Urinary bladder (tissue), 4 donors: ENCODE measurements around the gene RRP15. TPM values are rescaled to one million over a fixed set of nuclear protein-coding genes. Genes with fewer than 3 reads are reported as not detected.
"Not testable (repeated sequence)": the region's sequence is repeated elsewhere in the genome, so short reads cannot be mapped to it uniquely, and the experiment has no call there.

Experiments
- DNase-seq: peaks from one replicate; pipeline ENCODE4 v3.0.0-alpha.2; 2015; ENCODE audit errors: extremely low spot score
- H3K27ac ChIP-seq: one replicate; pipeline ENCODE4 v1.5.1; 2013; ENCODE audit warnings: low read depth, mild to moderate bottlenecking, moderate library complexity
- H3K36me3 ChIP-seq: one replicate; pipeline ENCODE4 v1.6.1; 2013; ENCODE audit warnings: mild to moderate bottlenecking, moderate library complexity; ENCODE audit not compliant: insufficient read depth
- H3K4me1 ChIP-seq: one replicate; pipeline ENCODE4 v1.6.1; 2013; ENCODE audit warnings: mild to moderate bottlenecking, moderate library complexity; ENCODE audit not compliant: insufficient read depth
- H3K4me3 ChIP-seq: one replicate; pipeline ENCODE4 v1.5.1; 2013; ENCODE audit warnings: low read depth, low read length
- WGBS: extraction: QIAGEN DNeasy Blood & Tissue Kit; methylation state at CpG from one replicate; pipeline ENCODE4 v1.1.7; 2013; 5-methylcytosine and 5-hydroxymethylcytosine counted together
- polyA plus RNA-seq: library from polyadenylated mRNA; stranded (reverse); fragments of 200-250 nt; gene quantifications from one replicate; pipeline ENCODE4 v1.2.3, GENCODE V29; 2013
- total RNA-seq: library from RNA; depleted of rRNA; stranded (reverse); fragments of >200 nt; gene quantifications from one replicate; pipeline ENCODE4 v1.2.3, GENCODE V29; 2014
- donor health status: healthy with polysubstance abuse.
- donor health status: healthy.

Gene RRP15
- total and polyA plus RNA-seq, 2 donors: 3.8 to 17.9 TPM

DNA sequence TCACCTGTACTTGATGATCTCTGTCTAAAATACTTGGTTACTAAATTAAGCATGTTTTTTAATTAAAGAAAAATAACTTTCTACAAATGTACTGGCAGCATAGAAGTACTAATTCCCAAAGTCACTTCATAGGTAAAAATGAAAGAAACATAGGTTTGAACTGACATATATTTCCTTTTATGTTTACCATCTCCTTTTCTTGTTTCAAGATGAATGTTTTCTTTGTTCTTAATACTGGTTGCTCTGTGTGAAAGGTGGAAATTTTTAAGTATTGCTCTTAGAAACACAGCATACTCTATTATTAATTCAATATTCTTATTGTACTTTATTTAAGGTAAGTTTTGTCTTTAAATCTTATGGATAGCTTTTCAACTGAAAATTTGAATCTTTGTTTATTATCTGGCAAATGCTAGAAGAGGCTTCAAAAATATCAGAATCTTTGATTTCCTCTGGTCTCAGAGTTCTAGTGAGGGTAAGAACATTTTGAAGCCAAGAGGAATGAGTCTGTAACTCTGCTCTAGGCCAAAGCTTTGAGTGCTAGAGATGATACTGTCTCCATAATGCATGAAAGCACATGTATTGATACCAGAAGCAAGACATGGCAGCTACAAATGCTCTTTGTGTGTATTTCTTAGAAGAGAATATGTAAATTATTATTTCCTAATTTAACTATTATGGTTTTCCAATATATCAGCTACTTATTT is 18.2 kb downstream of the RRP15 start:
- no peak for DNase-seq
- Histone ChIP-seq H3K36me3 (peaks cover 1% of the 10 kb centered on the region), H3K4me3 (no peak overlapping the region), H3K27ac (no peak overlapping the region), H3K4me1 (no peaks in the 10 kb centered on the region)

DNA sequence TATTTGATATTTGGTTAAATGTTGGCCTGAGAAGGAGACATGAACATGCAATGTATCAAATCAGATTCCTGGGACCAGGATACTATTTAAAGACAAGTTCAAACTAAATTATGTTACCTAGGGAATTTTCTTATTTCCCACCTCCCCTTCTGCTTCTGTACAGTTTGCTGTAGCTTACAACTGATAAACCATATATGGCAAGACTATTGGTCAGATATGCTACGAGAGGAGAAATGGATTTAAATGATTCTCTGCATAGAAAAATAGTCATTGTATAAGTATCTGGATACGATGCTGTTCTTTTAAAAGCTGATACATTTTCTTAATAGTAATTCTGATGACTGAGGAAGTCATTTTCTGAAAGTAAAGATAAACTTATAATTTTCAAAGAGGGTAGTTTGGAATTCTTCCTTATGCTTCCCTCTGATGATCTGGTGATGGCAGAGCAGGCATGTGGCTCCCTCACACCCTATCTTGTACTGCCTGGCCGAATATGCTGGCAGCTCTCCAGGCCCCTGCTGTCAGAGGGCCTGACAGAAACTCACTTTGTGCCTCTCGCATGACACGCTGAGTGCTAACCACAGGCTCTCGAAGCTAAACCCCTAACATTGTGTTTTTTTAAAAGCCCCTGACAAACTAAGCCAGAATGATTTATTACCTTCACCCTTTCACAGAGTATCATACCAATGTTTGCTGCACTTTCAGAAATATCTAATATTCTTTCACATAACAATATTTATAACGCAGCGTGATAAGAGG is 19.4 kb downstream of the RRP15 start:
- Histone ChIP-seq H3K4me1 (no peaks in the 10 kb centered on the region), H3K27ac (no peak overlapping the region), H3K36me3 (peaks cover 1% of the 10 kb centered on the region), H3K4me3 (no peak overlapping the region)
- 49% methylated on average over 8 of the region's 8 CpGs for WGBS
- no peak for DNase-seq

DNA sequence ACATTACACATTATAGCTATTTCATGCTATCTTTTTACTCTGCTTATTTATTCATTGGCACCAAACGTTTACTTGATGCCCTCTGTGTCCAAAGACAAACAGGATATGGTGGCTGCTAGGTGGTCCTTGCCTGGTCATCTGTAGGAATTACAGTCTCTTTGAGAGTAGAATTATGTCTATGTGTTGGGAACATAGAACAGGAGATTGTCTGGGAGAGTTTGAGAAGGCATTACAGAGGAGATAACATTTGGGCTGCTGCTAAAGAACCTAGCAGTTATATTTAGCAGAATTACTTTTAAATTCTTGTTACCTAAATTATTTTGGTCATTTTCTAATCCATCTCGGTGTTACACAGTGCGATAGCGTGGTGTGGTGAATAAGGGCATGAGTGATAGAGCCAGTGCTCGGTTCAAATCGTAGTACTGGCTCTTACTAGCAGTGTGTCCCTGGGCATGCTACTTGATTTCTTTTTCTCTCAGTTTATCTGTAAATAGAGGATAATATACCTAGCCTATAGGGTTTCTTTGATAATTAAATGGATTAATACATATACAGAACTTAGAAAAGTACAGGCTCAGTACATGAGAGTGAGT is 20.5 kb downstream of the RRP15 start:
- no peak overlapping the region for H3K27ac ChIP-seq
- H3K4me1 ChIP-seq: no peaks in the 10 kb centered on the region
- no peak overlapping the region for H3K4me3 ChIP-seq
- H3K36me3 ChIP-seq: peaks cover 1% of the 10 kb centered on the region
- DNase-seq: no peak
- 56% methylated on average over 6 of the region's 6 CpGs for WGBS

DNA sequence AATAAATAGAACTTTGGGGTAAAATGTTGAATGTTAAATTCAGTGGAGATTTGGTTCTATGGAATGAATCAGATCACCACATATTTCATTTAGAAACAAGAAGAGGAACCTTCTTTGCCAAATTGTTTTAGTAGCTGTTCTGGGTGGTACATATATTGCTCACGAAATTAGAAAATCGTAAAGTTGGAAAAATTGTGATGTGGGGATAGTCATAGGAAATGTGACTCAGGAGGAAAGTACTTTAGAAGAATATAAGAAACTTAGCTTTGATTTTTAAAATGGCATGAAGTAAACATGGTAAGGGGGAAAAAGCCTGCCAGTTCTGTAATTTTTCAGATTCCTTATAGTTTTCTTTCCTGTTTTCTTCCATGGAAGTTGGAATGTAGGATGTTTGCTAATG is 27.4 kb downstream of the RRP15 start:
- 94% methylated on average over 2 of the region's 2 CpGs for WGBS
- no peak for DNase-seq
- H3K27ac ChIP-seq: no peak overlapping the region

DNA sequence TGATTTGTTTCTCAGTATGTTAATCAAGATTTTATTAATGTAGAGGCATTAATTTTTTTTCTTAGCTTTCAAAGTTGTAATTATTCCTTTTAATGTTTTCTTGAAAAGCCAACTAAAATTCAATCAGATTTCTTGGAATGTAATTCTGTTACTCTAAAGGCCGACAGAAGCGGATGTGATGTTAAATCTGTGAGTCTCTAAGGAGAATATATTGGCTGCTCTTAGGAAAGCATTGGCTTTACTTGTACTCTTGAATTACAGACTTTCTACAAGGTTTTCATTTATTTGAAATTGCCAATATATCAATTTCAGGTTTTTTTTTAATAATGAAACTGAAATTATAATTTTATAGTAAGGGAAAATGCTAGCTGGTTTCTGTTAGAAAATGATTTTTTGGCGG is 29.2 kb downstream of the RRP15 start:
- WGBS: 97% methylated on average over 3 of the region's 3 CpGs
- no peak for DNase-seq
- no peak overlapping the region for H3K27ac ChIP-seq
- H3K4me3 ChIP-seq: no peak overlapping the region
- H3K36me3 ChIP-seq: no peaks in the 10 kb centered on the region
- no peaks in the 10 kb centered on the region for H3K4me1 ChIP-seq

More for the DNA sequence above, 27.4 kb downstream of the RRP15 start:
- Histone ChIP-seq H3K36me3 (no peaks in the 10 kb centered on the region), H3K4me1 (no peaks in the 10 kb centered on the region), H3K4me3 (no peak overlapping the region)

DNA sequence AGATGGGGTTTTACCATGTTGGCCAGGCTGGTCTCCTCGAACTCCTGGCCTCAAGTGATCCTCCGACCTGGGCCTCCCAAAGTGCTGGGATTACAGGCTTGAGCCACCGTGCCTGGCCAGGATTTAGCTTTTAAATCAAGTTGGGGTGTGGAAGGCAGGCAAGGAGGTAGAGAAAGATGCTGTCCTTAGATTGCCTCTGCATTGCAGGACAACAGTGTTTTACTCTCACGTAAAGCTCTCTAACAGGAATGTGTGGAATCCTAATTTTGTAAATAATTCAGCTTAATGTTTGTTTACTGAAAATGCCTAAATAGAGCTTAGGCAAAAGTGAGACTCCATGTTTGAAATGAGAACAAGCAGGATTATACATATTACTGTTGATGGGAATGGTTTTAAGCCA is 30.5 kb downstream of the RRP15 start:
- Histone ChIP-seq H3K27ac (no peak overlapping the region), H3K36me3 (no peaks in the 10 kb centered on the region), H3K4me3 (no peak overlapping the region), H3K4me1 (no peaks in the 10 kb centered on the region)
- no peak for DNase-seq
- 76% methylated on average over 4 of the region's 4 CpGs for WGBS

DNA sequence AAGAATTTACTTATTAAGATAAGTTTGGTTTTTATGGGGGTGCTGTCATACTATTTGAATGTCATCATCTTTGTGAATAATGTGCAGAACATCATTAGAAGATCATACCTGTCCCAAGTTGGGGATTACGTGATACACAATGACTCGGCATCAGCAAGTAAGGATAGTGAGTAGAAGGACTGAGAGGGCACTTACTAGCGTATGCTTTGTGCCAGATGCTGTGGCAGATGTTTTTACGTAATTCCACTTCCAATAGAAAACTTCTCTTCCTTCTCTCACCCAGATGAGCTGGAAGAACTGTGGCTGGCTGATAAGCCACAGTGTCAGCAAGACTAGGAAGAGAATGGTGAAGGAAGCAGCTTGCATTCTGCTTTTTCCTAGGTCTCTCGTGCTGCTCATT is 32.0 kb downstream of the RRP15 start:
- H3K27ac ChIP-seq: no peak overlapping the region
- 70% methylated on average over 5 of the region's 5 CpGs for WGBS
- no peaks in the 10 kb centered on the region for H3K4me1 ChIP-seq
- no peaks in the 10 kb centered on the region for H3K36me3 ChIP-seq
- DNase-seq: no peak
- no peak overlapping the region for H3K4me3 ChIP-seq

DNA sequence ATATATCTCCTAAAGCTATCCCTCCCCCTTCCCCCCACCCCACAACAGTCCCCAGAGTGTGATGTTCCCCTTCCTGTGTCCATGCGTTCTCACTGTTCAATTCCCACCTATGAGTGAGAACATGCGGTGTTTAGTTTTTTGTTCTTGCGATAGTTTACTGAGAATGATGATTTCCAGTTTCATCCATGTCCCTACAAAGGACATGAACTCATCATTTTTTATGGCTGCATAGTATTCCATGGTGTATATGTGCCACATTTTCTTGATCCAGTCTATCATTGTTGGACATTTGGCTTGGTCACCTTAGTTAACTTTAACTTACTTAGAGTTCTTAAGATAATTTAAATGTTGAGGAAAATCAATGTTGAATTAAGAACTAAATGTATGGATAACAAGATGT is 35.1 kb downstream of the RRP15 start:
- DNase-seq, H3K27ac ChIP-seq, H3K4me3 ChIP-seq, H3K36me3 ChIP-seq, H3K4me1 ChIP-seq: not testable (repeated sequence)
- 94% methylated on average over 3 of the region's 3 CpGs for WGBS

DNA sequence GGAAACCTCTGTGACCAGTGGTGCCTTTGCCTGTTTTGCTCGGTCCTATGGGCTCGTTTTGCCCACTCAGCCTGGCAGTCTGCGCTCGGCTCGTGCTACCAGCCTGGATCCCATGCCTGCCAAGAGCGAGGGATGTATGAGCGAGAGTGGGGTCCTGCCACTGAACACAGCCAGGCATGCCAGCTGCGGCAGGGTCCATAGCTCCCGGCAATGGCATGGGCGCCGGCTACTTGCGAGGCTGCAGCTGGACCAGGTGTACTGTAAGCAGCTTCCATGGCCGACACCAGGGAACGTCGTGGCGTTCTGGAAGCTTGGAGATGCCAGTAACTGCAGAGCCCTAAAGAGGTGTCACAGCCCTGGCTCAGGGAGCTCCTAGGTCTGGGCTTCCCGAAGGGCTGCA is 37.7 kb downstream of the RRP15 start:
- Histone ChIP-seq H3K36me3 (no peaks in the 10 kb centered on the region), H3K4me1 (no peaks in the 10 kb centered on the region), H3K27ac (no peak overlapping the region), H3K4me3 (no peak overlapping the region)
- no peak for DNase-seq
- WGBS: 97% methylated on average over 17 of the region's 17 CpGs

DNA sequence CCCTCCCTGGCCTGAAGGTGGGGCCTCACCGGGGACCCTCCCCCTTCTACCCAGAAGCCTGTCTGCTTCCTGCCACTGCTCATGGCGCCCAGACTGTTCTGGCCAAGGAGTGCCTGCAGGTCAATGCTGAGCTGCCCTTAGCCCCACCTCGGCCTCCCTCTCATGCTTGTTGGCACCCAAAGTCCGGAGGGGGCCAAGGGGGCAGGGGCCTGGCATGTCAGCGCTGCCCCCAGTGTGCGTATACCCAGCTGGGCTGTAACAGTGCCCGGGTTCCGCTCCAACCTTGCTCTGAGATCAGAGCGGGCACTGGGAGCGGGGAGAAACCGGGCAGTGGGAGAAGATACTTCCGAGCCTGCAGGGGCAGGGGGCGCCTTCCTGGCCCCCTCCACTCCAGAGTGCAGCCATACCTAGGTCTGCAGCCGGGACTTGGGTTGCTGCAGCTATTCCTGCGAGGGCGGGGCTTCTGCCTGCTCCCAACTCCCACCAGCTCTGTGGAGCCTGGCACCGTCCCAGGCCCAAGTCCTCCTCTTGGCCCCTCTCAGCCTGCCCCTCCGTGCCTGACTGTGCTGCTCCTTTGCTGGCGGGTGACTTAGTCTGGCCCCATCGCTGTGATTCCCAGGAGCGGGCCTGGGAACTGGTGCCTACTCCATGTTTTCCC is 38.6 kb downstream of the RRP15 start:
- Histone ChIP-seq H3K36me3 (no peaks in the 10 kb centered on the region), H3K27ac (no peak overlapping the region), H3K4me3 (no peak overlapping the region), H3K4me1 (no peaks in the 10 kb centered on the region)
- 96% methylated on average over 21 of the region's 21 CpGs for WGBS
- DNase-seq: no peak

DNA sequence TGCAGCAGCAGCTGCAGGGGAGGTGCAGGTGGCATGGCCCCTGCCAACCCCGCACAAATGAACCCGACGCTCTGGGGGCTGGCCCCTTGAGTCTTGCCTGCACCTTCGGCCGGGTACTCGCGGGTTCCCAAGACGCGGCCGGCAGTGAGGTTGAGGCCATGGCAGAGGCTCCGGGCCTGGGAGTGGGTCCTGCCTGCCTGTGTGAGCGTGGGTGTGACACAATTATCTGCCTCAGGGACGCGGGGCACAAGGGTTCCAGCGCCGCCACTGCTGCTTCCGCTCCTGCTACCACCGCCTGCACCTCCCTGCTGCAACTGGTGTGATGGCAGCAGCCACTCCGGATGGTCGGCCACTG is 39.1 kb downstream of the RRP15 start:
- Histone ChIP-seq H3K4me1 (no peaks in the 10 kb centered on the region), H3K36me3 (no peaks in the 10 kb centered on the region), H3K27ac (no peak overlapping the region), H3K4me3 (no peak overlapping the region)
- 94% methylated on average over 20 of the region's 20 CpGs for WGBS
- DNase-seq: no peak

DNA sequence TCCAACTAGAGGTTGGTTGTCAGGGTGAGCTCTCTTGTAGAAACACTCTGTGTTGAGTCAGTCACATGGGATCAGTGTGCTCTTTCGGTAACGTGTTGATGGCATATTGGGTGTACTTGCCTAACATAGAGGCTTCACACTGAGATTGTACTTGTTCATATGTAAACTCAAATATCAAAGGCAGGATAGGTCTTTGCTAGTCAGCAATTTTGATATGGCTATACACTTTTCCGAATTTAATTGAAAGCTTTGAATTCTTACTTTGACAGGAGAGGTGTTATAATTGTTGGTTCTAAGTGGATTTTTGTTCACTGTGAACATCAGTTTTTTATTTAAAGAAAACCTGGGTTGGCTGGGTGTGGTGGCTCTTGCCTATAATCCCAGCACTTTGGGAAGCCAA is 43.7 kb downstream of the RRP15 start:
- DNase-seq: no peak
- Histone ChIP-seq H3K4me1 (no peaks in the 10 kb centered on the region), H3K4me3 (no peak overlapping the region), H3K27ac (no peak overlapping the region), H3K36me3 (no peaks in the 10 kb centered on the region)
- WGBS: 94% methylated on average over 3 of the region's 3 CpGs

DNA sequence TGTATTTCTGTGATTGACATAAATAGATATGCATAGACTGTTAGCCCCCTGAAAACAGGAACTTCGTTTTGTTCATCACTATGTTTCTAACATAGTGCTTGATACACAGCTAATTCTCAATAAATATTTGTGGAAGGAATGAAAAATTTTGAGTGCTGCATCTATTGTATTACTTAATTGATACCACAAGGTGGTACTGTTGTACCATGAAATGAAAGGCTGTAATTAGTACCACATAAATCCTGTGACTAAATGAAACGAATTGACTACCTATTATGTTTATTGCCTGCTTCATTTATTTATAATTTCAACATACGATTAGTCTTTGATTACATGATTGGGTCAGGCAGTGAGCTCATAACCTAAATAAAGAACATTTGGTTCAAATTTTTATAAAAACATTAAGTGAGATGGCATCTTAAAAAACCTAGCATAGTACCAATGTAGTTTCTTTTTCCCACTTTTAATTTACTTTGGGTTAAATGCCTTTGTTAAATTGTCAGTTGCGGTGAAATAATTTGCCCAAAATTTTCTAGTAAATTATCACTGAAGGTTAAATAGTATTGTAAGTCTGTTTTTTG is 45.0 kb downstream of the RRP15 start:
- H3K27ac ChIP-seq: no peak overlapping the region
- WGBS: 28% methylated on average over 4 of the region's 4 CpGs
- no peak overlapping the region for H3K4me3 ChIP-seq
- H3K36me3 ChIP-seq: no peaks in the 10 kb centered on the region
- no peaks in the 10 kb centered on the region for H3K4me1 ChIP-seq
- DNase-seq: no peak
